Loucy (cell line): ENCODE data around the gene MRPL20.

Experiments used
- H2AFZ ChIP-seq: fragments of 200-600 bp; sonication (generic); 2 replicates; pipeline ENCODE4 v1.6.0; 2016; ENCODE audit warnings: antibody characterized with exemption, mild to moderate bottlenecking, low read length, moderate library complexity
- H3F3A ChIP-seq: fragments of 200-600 bp; 2 replicates; pipeline ENCODE4 v1.6.0; 2016; ENCODE audit warnings: antibody characterized with exemption, low read depth, mild to moderate bottlenecking
- H3K27me3 ChIP-seq: fragments of 200-600 bp; sonication (generic); 2 replicates; pipeline ENCODE4 v1.6.1; 2014; ENCODE audit warnings: low read length, mild to moderate bottlenecking; ENCODE audit not compliant: insufficient read depth, poor library complexity, severe bottlenecking
- H3K36me3 ChIP-seq: fragments of 200-600 bp; sonication (generic); 2 replicates; pipeline ENCODE4 v1.6.1; 2016; ENCODE audit warnings: low read length; ENCODE audit not compliant: insufficient read depth
- H3K4me1 ChIP-seq: fragments of 200-600 bp; sonication (generic); 2 replicates; pipeline ENCODE4 v1.5.1; 2014; ENCODE audit warnings: low read length, mild to moderate bottlenecking; ENCODE audit not compliant: insufficient read depth, poor library complexity, severe bottlenecking
- H3K4me2 ChIP-seq: fragments of 200-600 bp; sonication (generic); 2 replicates; pipeline ENCODE4 v1.6.0; 2014; ENCODE audit warnings: antibody characterized with exemption, low read length, low read depth, mild to moderate bottlenecking; ENCODE audit not compliant: poor library complexity, severe bottlenecking
- H3K4me3 ChIP-seq: fragments of 200-600 bp; sonication (generic); 2 replicates; pipeline ENCODE4 v1.5.1; 2014; ENCODE audit warnings: low read length, mild to moderate bottlenecking, mixed read lengths; ENCODE audit not compliant: poor library complexity, severe bottlenecking
- H3K79me2 ChIP-seq: fragments of 200-600 bp; sonication (generic); 2 replicates; pipeline ENCODE4 v1.6.1; 2014; ENCODE audit warnings: low read length; ENCODE audit not compliant: insufficient read depth
- H3K9ac ChIP-seq: fragments of 200-600 bp; sonication (generic); 2 replicates; pipeline ENCODE4 v1.6.0; 2014; ENCODE audit warnings: mild to moderate bottlenecking, low read depth, low read length, moderate library complexity; ENCODE audit not compliant: poor library complexity, severe bottlenecking
- H3K9me2 ChIP-seq: fragments of 200-600 bp; sonication (generic); replicated peaks from 2 replicates; pipeline ENCODE4 v1.6.1; 2016; ENCODE audit warnings: low read depth, low read length, mixed read lengths
- H3K9me3 ChIP-seq: fragments of 200-600 bp; sonication (generic); 2 replicates; pipeline ENCODE4 v1.6.1; 2014; ENCODE audit warnings: mild to moderate bottlenecking, antibody characterized with exemption, low read length, low read depth; ENCODE audit not compliant: insufficient read depth
- H4K20me1 ChIP-seq: fragments of 200-600 bp; sonication (generic); 2 replicates; pipeline ENCODE4 v1.6.0; 2014; ENCODE audit warnings: antibody characterized with exemption, low read length, mild to moderate bottlenecking; ENCODE audit not compliant: insufficient read depth, poor library complexity, severe bottlenecking
- EZH2phosphoT487 ChIP-seq: fragments of 200-600 bp; IDR thresholded peaks from 2 replicates; pipeline ENCODE4 v1.6.1; 2018; ENCODE audit warnings: antibody characterized with exemption, mild to moderate bottlenecking, moderate library complexity, borderline replicate concordance
- TF ChIP-seq, protein P1 (sequence below): fragments of 200-600 bp; sonication (generic); conservative IDR thresholded peaks from 2 replicates; pipeline ENCODE4 v1.5.1; 2014; ENCODE audit warnings: mild to moderate bottlenecking, antibody characterized with exemption, low read length

MRPL20 gene

DNA sequence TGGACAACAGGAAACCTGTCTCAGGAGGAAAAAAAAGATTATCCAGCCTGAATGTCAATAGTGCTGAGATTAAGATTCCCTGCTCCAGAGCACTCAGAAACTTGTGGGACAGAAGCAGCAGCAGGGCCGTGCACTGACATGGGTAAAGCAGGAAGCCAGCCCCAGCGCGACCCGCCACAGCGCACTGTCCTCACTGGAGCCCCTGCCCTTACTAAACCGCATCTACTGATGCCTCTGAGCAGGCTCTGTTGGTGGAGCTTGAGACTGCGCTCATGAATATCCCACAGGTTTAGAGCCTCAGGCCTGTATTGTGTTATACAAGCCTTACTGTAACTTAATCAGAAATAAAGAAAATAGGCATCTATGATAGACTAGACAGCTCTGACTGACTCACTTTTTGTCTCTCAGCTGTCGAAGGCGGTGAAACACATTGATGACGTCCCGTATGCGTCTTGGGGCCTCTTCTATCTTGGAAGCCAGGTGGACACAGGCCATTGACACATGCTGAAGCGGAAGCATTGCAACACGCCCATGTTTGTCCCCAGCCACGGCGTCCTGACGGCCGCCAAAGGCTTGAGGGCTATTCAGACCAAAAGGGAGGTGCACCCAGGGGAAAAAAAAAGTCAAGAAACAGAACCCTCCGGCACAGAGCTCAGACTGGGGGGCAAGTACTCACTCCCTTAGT is 9.1 kb downstream of the MRPL20 start:
- Histone ChIP-seq H3K27me3 (peaks cover 6% of the 10 kb centered on the region), H3K4me2 (peak overlapping the region; percentile 98), H3K79me2 (peaks cover 86% of the 10 kb centered on the region), H4K20me1 (peaks cover 44% of the 10 kb centered on the region), H3K9me3 (no peaks in the 10 kb centered on the region), H2AFZ (no peak overlapping the region), H3K9me2 (no peaks in the 10 kb centered on the region), H3K4me3 (peak overlapping the region; percentile 87), H3K4me1 (peaks cover 37% of the 10 kb centered on the region), H3K36me3 (peaks cover 49% of the 10 kb centered on the region; the same call in 1 of the 2 replicates), H3K9ac (peak overlapping the region; percentile 92), H3F3A (no peaks in the 10 kb centered on the region)
- TF ChIP-seq EZH2phosphoT487 = no peak
- TF ChIP-seq, protein P1, sequence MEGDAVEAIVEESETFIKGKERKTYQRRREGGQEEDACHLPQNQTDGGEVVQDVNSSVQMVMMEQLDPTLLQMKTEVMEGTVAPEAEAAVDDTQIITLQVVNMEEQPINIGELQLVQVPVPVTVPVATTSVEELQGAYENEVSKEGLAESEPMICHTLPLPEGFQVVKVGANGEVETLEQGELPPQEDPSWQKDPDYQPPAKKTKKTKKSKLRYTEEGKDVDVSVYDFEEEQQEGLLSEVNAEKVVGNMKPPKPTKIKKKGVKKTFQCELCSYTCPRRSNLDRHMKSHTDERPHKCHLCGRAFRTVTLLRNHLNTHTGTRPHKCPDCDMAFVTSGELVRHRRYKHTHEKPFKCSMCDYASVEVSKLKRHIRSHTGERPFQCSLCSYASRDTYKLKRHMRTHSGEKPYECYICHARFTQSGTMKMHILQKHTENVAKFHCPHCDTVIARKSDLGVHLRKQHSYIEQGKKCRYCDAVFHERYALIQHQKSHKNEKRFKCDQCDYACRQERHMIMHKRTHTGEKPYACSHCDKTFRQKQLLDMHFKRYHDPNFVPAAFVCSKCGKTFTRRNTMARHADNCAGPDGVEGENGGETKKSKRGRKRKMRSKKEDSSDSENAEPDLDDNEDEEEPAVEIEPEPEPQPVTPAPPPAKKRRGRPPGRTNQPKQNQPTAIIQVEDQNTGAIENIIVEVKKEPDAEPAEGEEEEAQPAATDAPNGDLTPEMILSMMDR = no peak

DNA sequence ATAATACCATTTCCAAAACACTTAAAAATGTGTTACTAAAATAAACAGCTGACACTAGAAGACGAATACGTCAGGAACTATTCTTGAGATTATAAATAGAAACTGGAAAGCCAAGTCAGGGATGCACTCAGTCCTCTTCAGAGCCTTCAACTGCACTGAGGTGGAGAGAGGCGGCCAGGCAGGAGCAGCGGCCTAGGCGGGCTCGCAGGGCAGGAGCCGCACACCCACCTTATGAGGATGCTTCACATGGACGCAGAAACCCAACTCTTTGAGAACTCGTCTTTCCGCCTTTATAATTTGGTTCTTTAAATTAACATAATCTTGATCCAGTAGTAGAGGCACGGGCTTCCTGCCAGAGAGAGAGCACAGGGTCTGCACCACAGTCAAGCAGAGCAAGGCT is 11.9 kb downstream of the MRPL20 start:
- Histone ChIP-seq H3K4me1 (peaks cover 19% of the 10 kb centered on the region), H3K4me3 (no peak overlapping the region), H3K4me2 (peak overlapping the region; percentile 27), H3K9me2 (no peaks in the 10 kb centered on the region), H3K36me3 (peaks cover 60% of the 10 kb centered on the region; the same call in 1 of the 2 replicates), H3F3A (peaks cover 4% of the 10 kb centered on the region; the same call in 1 of the 2 replicates), H3K9ac (no peak overlapping the region), H3K9me3 (no peaks in the 10 kb centered on the region), H4K20me1 (peaks cover 26% of the 10 kb centered on the region), H3K27me3 (peaks cover 6% of the 10 kb centered on the region), H2AFZ (no peak overlapping the region), H3K79me2 (peaks cover 70% of the 10 kb centered on the region)
- TF ChIP-seq, protein P1 = no peak
- TF ChIP-seq EZH2phosphoT487 = no peak

DNA sequence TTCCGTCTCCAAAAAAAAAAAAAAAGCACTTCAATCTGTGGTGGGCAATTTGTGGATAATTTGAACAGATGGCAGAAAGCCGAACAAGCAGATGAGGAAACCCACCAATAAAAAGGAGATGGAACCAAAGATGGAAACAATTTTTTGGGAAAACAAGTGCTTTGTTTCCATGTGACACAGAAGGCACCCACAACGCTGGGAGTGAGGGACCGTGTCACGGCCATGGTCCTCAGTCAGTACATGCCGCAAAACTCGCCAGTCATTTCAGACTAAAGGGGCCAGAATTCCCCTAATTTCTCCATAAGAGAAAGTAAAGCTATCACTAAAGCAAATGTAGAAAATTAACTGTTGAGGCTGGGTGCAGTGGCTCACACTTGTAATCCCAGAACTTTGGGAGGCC is 13.0 kb downstream of the MRPL20 start:
- peaks cover 22% of the 10 kb centered on the region for H4K20me1 ChIP-seq
- TF ChIP-seq EZH2phosphoT487 = no peak
- TF ChIP-seq, protein P1 = no peak
- H3K9me3 ChIP-seq = no peaks in the 10 kb centered on the region
- H3K4me1 ChIP-seq = peaks cover 18% of the 10 kb centered on the region
- H3K9ac ChIP-seq = no peak overlapping the region
- no peak overlapping the region for H2AFZ ChIP-seq
- peaks cover 4% of the 10 kb centered on the region; the same call in 1 of the 2 replicates for H3F3A ChIP-seq
- no peak overlapping the region for H3K4me2 ChIP-seq
- H3K36me3 ChIP-seq = peaks cover 71% of the 10 kb centered on the region; the same call in 1 of the 2 replicates
- H3K79me2 ChIP-seq = peaks cover 63% of the 10 kb centered on the region
- no peak overlapping the region for H3K4me3 ChIP-seq
- H3K9me2 ChIP-seq = no peaks in the 10 kb centered on the region
- peaks cover 6% of the 10 kb centered on the region for H3K27me3 ChIP-seq
